ENCODE measurements around the gene LAGE3. TPM values are rescaled to one million over a fixed set of nuclear protein-coding genes. Genes with fewer than 3 reads are reported as not detected.

LAGE3 gene
- total and polyA plus RNA-seq, 3 experiments from 2014 or later: 51.2 to 74.6 (median 72.5) TPM

GRCh38 chrX:154481911-154482601 lies 3.0 kb upstream of the LAGE3 start:
- H3K9me3 ChIP-seq (ENCODE audit: low read length): no peaks in the 10 kb centered on the region
- H3K4me3 Mint-ChIP-seq: peak overlapping the region in 1 of 7 donors; percentile 40
- H3K9me3 Mint-ChIP-seq: no peaks in the 10 kb centered on the region
- CTCF ChIA-PET: interaction anchor here (0.7 kb wide), 1 partner anchor 52 kb away, joined by 3 read pairs; no protein-coding TSS in a partner anchor
- no peak overlapping the region for H3K4me3 ChIP-seq (ENCODE audit: low read length)
- peaks cover 0 to 12% (median 0%) of the 10 kb centered on the region in 3 donors for H3K36me3 Mint-ChIP-seq
- DNase-seq: no peak
- H3K27me3 Mint-ChIP-seq: peaks cover 0 to 14% of the 10 kb centered on the region in 2 donors
- no peaks in the 10 kb centered on the region for H3K36me3 ChIP-seq (ENCODE audit: insufficient read depth, low read length)
- no peak overlapping the region for H3K27ac ChIP-seq (ENCODE audit: low read depth, low read length)
- H3K4me1 ChIP-seq (ENCODE audit: insufficient read depth, low read length): peaks cover 20% of the 10 kb centered on the region
- no peaks in the 10 kb centered on the region for H3K27me3 ChIP-seq (ENCODE audit: insufficient read depth, low read length, poor library complexity, severe bottlenecking)
- POLR2A ChIA-PET: interaction anchor here (0.7 kb wide), 1 partner anchor 34 kb away, joined by 3 read pairs; the partner anchor contains the start of gene FAM3A
- H3K27ac Mint-ChIP-seq: peak overlapping the region in 4 of 8 donors; percentile 24 to 48 (median 32)
- peaks cover 6 to 27% (median 22%) of the 10 kb centered on the region in 3 donors for H3K4me1 Mint-ChIP-seq

- H3K27ac Mint-ChIP-seq: peak overlapping the region in 1 of 8 donors; percentile 89
- Histone ChIP-seq H3K36me3 (ENCODE audit: insufficient read depth, low read length) (no peaks in the 10 kb centered on the region), H3K27ac (ENCODE audit: low read depth, low read length) (no peak overlapping the region), H3K4me1 (ENCODE audit: insufficient read depth, low read length) (peaks cover 24% of the 10 kb centered on the region), H3K9me3 (ENCODE audit: low read length) (no peaks in the 10 kb centered on the region), H3K27me3 (ENCODE audit: insufficient read depth, low read length, poor library complexity, severe bottlenecking) (no peaks in the 10 kb centered on the region), H3K4me3 (ENCODE audit: low read length) (no peak overlapping the region)
- peaks cover 6 to 25% (median 20%) of the 10 kb centered on the region in 3 donors for H3K4me1 Mint-ChIP-seq
- H3K36me3 Mint-ChIP-seq: peaks cover 0 to 10% (median 0%) of the 10 kb centered on the region in 3 donors
- peaks cover 0 to 17% of the 10 kb centered on the region in 2 donors for H3K27me3 Mint-ChIP-seq
- no peaks in the 10 kb centered on the region for H3K9me3 Mint-ChIP-seq
- peak overlapping the region in 1 of 7 donors; percentile 42 for H3K4me3 Mint-ChIP-seq
- POLR2A ChIA-PET: interaction anchor here (0.6 kb wide), 1 partner anchor 53 kb away, joined by 4 read pairs; the partner anchor contains the start of gene ATP6AP1
- CTCF ChIA-PET: no interaction called here
- DNase-seq: no peak
Measured at GRCh38 chrX:154481195-154481594, 2.1 kb upstream of the LAGE3 start.

- Mint-ChIP-seq H3K27ac (peak overlapping the region; percentile 48 to 95 (median 88)), H3K27me3 (peaks cover 0 to 14% of the 10 kb centered on the region in 2 donors), H3K9me3 (no peaks in the 10 kb centered on the region), H3K4me1 (peaks cover 6 to 15% (median 10%) of the 10 kb centered on the region in 3 donors), H3K4me3 (peak overlapping the region; percentile 81 to 93 (median 86)), H3K36me3 (peaks cover 0 to 9% (median 0%) of the 10 kb centered on the region in 3 donors)
- Histone ChIP-seq H3K27me3 (ENCODE audit: insufficient read depth, low read length, poor library complexity, severe bottlenecking) (no peaks in the 10 kb centered on the region), H3K4me1 (ENCODE audit: insufficient read depth, low read length) (peaks cover 13% of the 10 kb centered on the region), H3K27ac (ENCODE audit: low read depth, low read length) (peak overlapping the region; percentile 24), H3K4me3 (ENCODE audit: low read length) (peak overlapping the region; percentile 19), H3K36me3 (ENCODE audit: insufficient read depth, low read length) (no peaks in the 10 kb centered on the region), H3K9me3 (ENCODE audit: low read length) (no peaks in the 10 kb centered on the region)
- ChIA-PET CTCF (no interaction called here), POLR2A (interaction anchor here (1.0 to 1.4 kb wide), 3 partner anchors 9 to 79 kb away, joined by 3 to 7 read pairs (median 7); partner anchors contain the start of gene SLC10A3)
- no peak for DNase-seq
Measured at GRCh38 chrX:154477891-154478477, 1.1 kb downstream of the LAGE3 start.

DNA sequence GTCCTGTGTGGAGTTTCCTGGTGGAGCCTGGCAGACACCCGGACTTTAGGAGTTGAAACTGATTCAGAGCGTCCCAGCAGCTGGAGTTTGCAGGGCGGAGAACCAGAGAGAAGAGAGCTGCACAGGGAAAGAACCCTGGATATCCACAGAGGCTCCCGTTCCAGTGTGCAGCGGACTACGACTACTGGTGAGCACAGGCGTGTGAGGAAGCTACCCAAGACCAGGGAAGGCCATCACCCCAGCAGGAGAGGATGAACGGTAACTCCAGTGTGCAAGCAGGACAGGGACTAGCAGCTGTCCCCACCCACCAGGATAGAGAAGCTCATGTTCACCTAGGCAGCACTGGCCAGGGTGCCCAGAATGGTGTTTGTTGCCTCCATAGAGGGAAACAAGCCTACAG lies 2.3 kb downstream of the LAGE3 start:
- Histone ChIP-seq H3K9me3 (ENCODE audit: low read length) (no peaks in the 10 kb centered on the region), H3K4me3 (ENCODE audit: low read length) (no peak overlapping the region), H3K36me3 (ENCODE audit: insufficient read depth, low read length) (no peaks in the 10 kb centered on the region), H3K4me1 (ENCODE audit: insufficient read depth, low read length) (peaks cover 13% of the 10 kb centered on the region), H3K27ac (ENCODE audit: low read depth, low read length) (no peak overlapping the region), H3K27me3 (ENCODE audit: insufficient read depth, low read length, poor library complexity, severe bottlenecking) (no peaks in the 10 kb centered on the region)
- CTCF ChIA-PET: interaction anchor here (0.8 kb wide), 1 partner anchor 13 kb away, joined by 3 read pairs; no protein-coding TSS in a partner anchor
- Mint-ChIP-seq H3K27me3 (peaks cover 0 to 10% of the 10 kb centered on the region in 2 donors), H3K4me1 (peaks cover 6 to 10% (median 10%) of the 10 kb centered on the region in 3 donors), H3K27ac (peak overlapping the region in 3 of 8 donors; percentile 79 to 95 (median 86)), H3K4me3 (peak overlapping the region in 3 of 7 donors; percentile 45 to 67 (median 57)), H3K9me3 (no peaks in the 10 kb centered on the region), H3K36me3 (peaks cover 0 to 16% (median 0%) of the 10 kb centered on the region in 3 donors)
- POLR2A ChIA-PET: interaction anchor here (0.6 kb wide), 1 partner anchor 19 kb away, joined by 3 read pairs; the partner anchor contains the start of gene PLXNA3
- DNase-seq: no peak

- H3K4me1 Mint-ChIP-seq: peaks cover 0 to 4% (median 3%) of the 10 kb centered on the region in 3 donors
- peaks cover 0 to 9% of the 10 kb centered on the region in 2 donors for H3K27me3 Mint-ChIP-seq
- no peaks in the 10 kb centered on the region for H3K9me3 Mint-ChIP-seq
- H3K4me1 ChIP-seq (ENCODE audit: insufficient read depth, low read length): peaks cover 13% of the 10 kb centered on the region
- H3K27me3 ChIP-seq (ENCODE audit: insufficient read depth, low read length, poor library complexity, severe bottlenecking): no peaks in the 10 kb centered on the region
- POLR2A ChIA-PET: interaction anchor here (0.7 kb wide), 1 partner anchor 53 kb away, joined by 10 read pairs; no protein-coding TSS in a partner anchor
- H3K9me3 ChIP-seq (ENCODE audit: low read length): no peaks in the 10 kb centered on the region
- H3K36me3 ChIP-seq (ENCODE audit: insufficient read depth, low read length): no peaks in the 10 kb centered on the region
- DNase-seq: no peak
- peaks cover 0 to 45% (median 0%) of the 10 kb centered on the region in 3 donors for H3K36me3 Mint-ChIP-seq
- H3K4me3 ChIP-seq (ENCODE audit: low read length): no peak overlapping the region
- CTCF ChIA-PET: no interaction called here
- peak overlapping the region in 4 of 8 donors; percentile 15 to 72 (median 57) for H3K27ac Mint-ChIP-seq
- no peak overlapping the region for H3K27ac ChIP-seq (ENCODE audit: low read depth, low read length)
- no peak overlapping the region for H3K4me3 Mint-ChIP-seq
Measured at GRCh38 chrX:154473683-154474082, 5.4 kb downstream of the LAGE3 start.

GRCh38 chrX:154472685-154473632 lies 6.1 kb downstream of the LAGE3 start:
- DNase-seq: no peak
- no peak overlapping the region for H3K4me3 ChIP-seq (ENCODE audit: low read length)
- ChIA-PET POLR2A (no interaction called here), CTCF (no interaction called here)
- H3K27me3 ChIP-seq (ENCODE audit: insufficient read depth, low read length, poor library complexity, severe bottlenecking): no peaks in the 10 kb centered on the region
- no peak overlapping the region for H3K27ac ChIP-seq (ENCODE audit: low read depth, low read length)
- Mint-ChIP-seq H3K9me3 (no peaks in the 10 kb centered on the region), H3K27me3 (peaks cover 0 to 7% of the 10 kb centered on the region in 2 donors), H3K4me1 (no peaks in the 10 kb centered on the region), H3K36me3 (peaks cover 0 to 51% (median 0%) of the 10 kb centered on the region in 3 donors), H3K4me3 (no peak overlapping the region), H3K27ac (peak overlapping the region in 4 of 8 donors; percentile 42 to 92 (median 58))
- no peaks in the 10 kb centered on the region for H3K36me3 ChIP-seq (ENCODE audit: insufficient read depth, low read length)
- H3K9me3 ChIP-seq (ENCODE audit: low read length): no peaks in the 10 kb centered on the region
- peaks cover 10% of the 10 kb centered on the region for H3K4me1 ChIP-seq (ENCODE audit: insufficient read depth, low read length)

GRCh38 chrX:154471839-154472684 lies 7.0 kb downstream of the LAGE3 start:
- H3K27ac Mint-ChIP-seq: peak overlapping the region in 1 of 8 donors; percentile 41
- Histone ChIP-seq H3K36me3 (ENCODE audit: insufficient read depth, low read length) (no peaks in the 10 kb centered on the region), H3K4me1 (ENCODE audit: insufficient read depth, low read length) (peaks cover 4% of the 10 kb centered on the region), H3K9me3 (ENCODE audit: low read length) (no peaks in the 10 kb centered on the region), H3K27ac (ENCODE audit: low read depth, low read length) (no peak overlapping the region), H3K4me3 (ENCODE audit: low read length) (no peak overlapping the region), H3K27me3 (ENCODE audit: insufficient read depth, low read length, poor library complexity, severe bottlenecking) (no peaks in the 10 kb centered on the region)
- H3K4me1 Mint-ChIP-seq: no peaks in the 10 kb centered on the region
- no peak for DNase-seq
- H3K36me3 Mint-ChIP-seq: peaks cover 0 to 52% (median 0%) of the 10 kb centered on the region in 3 donors
- peaks cover 0 to 7% of the 10 kb centered on the region in 2 donors for H3K27me3 Mint-ChIP-seq
- POLR2A ChIA-PET: no interaction called here
- H3K4me3 Mint-ChIP-seq: no peak overlapping the region
- H3K9me3 Mint-ChIP-seq: no peaks in the 10 kb centered on the region
- CTCF ChIA-PET: no interaction called here

All from CD8-positive, alpha-beta memory T cell (primary cell).